Peyer's patch (tissue), 4 donors: Measurements from ENCODE around the gene REC114.

ENCODE experiments used
- CTCF ChIP-seq, 6 experiments: fragments of 450-650 bp in 4 of 6; fragments of 200-600 bp in 2 of 6; sonication (generic) in 1 of 6; IDR thresholded peaks; one replicate each; pipeline ENCODE4 v1.5.1; 2017 to 2019; ENCODE audit warnings: antibody characterized with exemption in 6 of 6, mild to moderate bottlenecking in 3 of 6, moderate library complexity in 1 of 6
- POLR2A ChIP-seq, 2 donors: fragments of 450-650 bp; IDR thresholded peaks; one replicate each; pipeline ENCODE4 v1.5.1; 2017; ENCODE audit warnings: antibody characterized with exemption in 2 of 2, mild to moderate bottlenecking in 2 of 2, moderate library complexity in 2 of 2

- TF ChIP-seq CTCF (IDR thresholded peaks at IDR 0.05) = no peak
- no peak for TF ChIP-seq POLR2A (IDR thresholded peaks at IDR 0.05)
Measured at GRCh38 chr15:73438651-73439050, 4.3 kb upstream of the REC114 start.
